Endothelial cell of umbilical vein (primary cell): ENCODE data around the gene ZP2. TPM values are rescaled to one million over a fixed set of nuclear protein-coding genes. Genes with fewer than 3 reads are reported as not detected.

Experiments used
- BruUV-seq: library from RNA; stranded (reverse); fragments of 400-500 nt; replicated peaks from 2 replicates; lab custom pipeline; 2021; lab: Mats Ljungman, UMichigan
- CTCF ChIA-PET: fragments of 300-600, 350-600 bp; sonication (Branson Sonifier 250); formaldehyde crosslinking; loops from one replicate; lab custom pipeline; 2021; ENCODE audit warnings: antibody characterized with exemption, inconsistent platforms; lab: Charles Lee
- POLR2A ChIA-PET: fragments of 300-600, 350-600 bp; sonication (Branson Sonifier 250); formaldehyde crosslinking; loops from one replicate; lab custom pipeline; 2021; ENCODE audit warnings: antibody characterized with exemption, inconsistent platforms; lab: Charles Lee
- DNase-seq: peaks from one replicate; pipeline ENCODE4 v3.0.0-alpha.2; 2011; ENCODE audit warnings: low read depth, low spot score
- FAIRE-seq: peaks from 2 replicates; lab custom pipeline; 2011; peaks lifted over from hg19 to GRCh38; lab: Jason Lieb, UNC
- H2AFZ ChIP-seq: 2 replicates; pipeline ENCODE4 v1.6.0; 2012; ENCODE audit warnings: low read depth, low read length, control low read depth, inconsistent platforms
- H3K27ac ChIP-seq: 2 replicates; pipeline ENCODE4 v1.5.1; 2011; ENCODE audit warnings: low read depth, mild to moderate bottlenecking, control low read depth, low read length, moderate library complexity; ENCODE audit not compliant: insufficient read depth
- H3K27me3 ChIP-seq, 2 experiments: 2 replicates each; pipeline versions ENCODE4 v1.6.0 to v1.6.1; 2011; ENCODE audit warnings: low read length in 2 of 2, mixed read lengths in 1 of 2; ENCODE audit not compliant: control insufficient read depth in 2 of 2, insufficient read depth in 2 of 2
- H3K36me3 ChIP-seq, 2 experiments: 2 replicates in 1 of 2; 3 replicates in 1 of 2; pipeline ENCODE4 v1.5.1; 2011; ENCODE audit warnings: low read length in 2 of 2, mild to moderate bottlenecking in 1 of 2, moderate library complexity in 1 of 2; ENCODE audit not compliant: control insufficient read depth in 2 of 2, insufficient read depth in 2 of 2; ENCODE audit errors: extremely low read depth in 1 of 2
- H3K4me1 ChIP-seq: 3 replicates; pipeline ENCODE4 v1.5.1; 2011; ENCODE audit warnings: mild to moderate bottlenecking, low read length; ENCODE audit not compliant: control insufficient read depth, insufficient read depth; ENCODE audit errors: extremely low read depth
- H3K4me2 ChIP-seq: 2 replicates; pipeline ENCODE4 v1.6.1; 2011; ENCODE audit warnings: low read length, control low read depth, mixed read lengths; ENCODE audit not compliant: insufficient read depth
- H3K4me3 ChIP-seq, 3 experiments: fragments of 200-600 bp in 1 of 3; sonication (generic), shearing (Covaris generic) in 1 of 3; replicated peaks in 1 of 3; 2 replicates each; pipeline ENCODE4 v1.5.1; 2011 to 2016; ENCODE audit warnings: control low read depth in 3 of 3, low read length in 3 of 3, mild to moderate bottlenecking in 2 of 3, inconsistent platforms in 1 of 3, low read depth in 1 of 3, moderate library complexity in 1 of 3; ENCODE audit not compliant: insufficient read depth in 1 of 3
- H3K79me2 ChIP-seq: 2 replicates; pipeline ENCODE4 v1.6.0; 2012; ENCODE audit warnings: low read length, inconsistent platforms; ENCODE audit not compliant: control insufficient read depth, insufficient read depth
- H3K9ac ChIP-seq: replicated peaks from 2 replicates; pipeline ENCODE3; 2011; ENCODE audit warnings: low read length, control low read depth; ENCODE audit not compliant: insufficient read depth; ENCODE audit errors: extremely low read depth
- H3K9me1 ChIP-seq: replicated peaks from 3 replicates; pipeline ENCODE4 v1.6.0; 2011; ENCODE audit warnings: mild to moderate bottlenecking, low read length; ENCODE audit not compliant: control insufficient read depth, insufficient read depth; ENCODE audit errors: extremely low read depth
- H3K9me3 ChIP-seq: replicated peaks from 2 replicates; pipeline ENCODE4 v1.5.1; 2012; ENCODE audit warnings: low read length, inconsistent platforms; ENCODE audit not compliant: control insufficient read depth, insufficient read depth
- H4K20me1 ChIP-seq: replicated peaks from 2 replicates; pipeline ENCODE3; 2011; ENCODE audit warnings: mild to moderate bottlenecking, low read length; ENCODE audit not compliant: control insufficient read depth, insufficient read depth; ENCODE audit errors: extremely low read depth
- CTCF ChIP-seq, 2 donors: IDR thresholded peaks; 1 replicate in 1 of 2; 2 replicates in 1 of 2; pipeline ENCODE4 v1.5.1; 2011; ENCODE audit warnings: low read length in 2 of 2, mild to moderate bottlenecking in 2 of 2, moderate library complexity in 2 of 2, control low read depth in 1 of 2, inconsistent platforms in 1 of 2, low read depth in 1 of 2; ENCODE audit not compliant: insufficient read depth in 1 of 2; ENCODE audit errors: extremely low read depth in 1 of 2
- EZH2 ChIP-seq: IDR thresholded peaks from 2 replicates; pipeline ENCODE4 v1.6.1; 2012; ENCODE audit warnings: borderline replicate concordance, low read depth, mild to moderate bottlenecking, moderate library complexity, low read length, inconsistent platforms; ENCODE audit not compliant: severe bottlenecking
- FOS ChIP-seq: IDR thresholded peaks from 2 replicates; pipeline ENCODE4 v1.6.1; 2011; ENCODE audit warnings: mild to moderate bottlenecking, low read length, moderate library complexity, borderline replicate concordance; ENCODE audit not compliant: insufficient read depth
- GATA2 ChIP-seq: IDR thresholded peaks from 2 replicates; pipeline ENCODE4 v1.7.0; 2011; ENCODE audit warnings: low read depth, mild to moderate bottlenecking, moderate library complexity, mixed read lengths, low read length; ENCODE audit not compliant: insufficient read length, insufficient read depth
- JUN ChIP-seq: IDR thresholded peaks from 2 replicates; pipeline ENCODE4 v1.6.1; 2011; ENCODE audit warnings: borderline replicate concordance, low read depth; ENCODE audit not compliant: insufficient read length, insufficient read depth
- MAX ChIP-seq: IDR thresholded peaks from 2 replicates; pipeline ENCODE4 v1.6.1; 2011; ENCODE audit not compliant: insufficient read depth, insufficient read length
- MYC ChIP-seq: IDR thresholded peaks from one replicate; pipeline ENCODE4 v1.6.1; 2011; ENCODE audit warnings: mild to moderate bottlenecking, low read depth, low read length
- POLR2A ChIP-seq: IDR thresholded peaks from 2 replicates; pipeline ENCODE4 v1.6.1; 2012; ENCODE audit warnings: low read depth, mild to moderate bottlenecking, control low read depth, low read length
- POLR2AphosphoS5 ChIP-seq: IDR thresholded peaks from 2 replicates; pipeline ENCODE4 v1.6.1; 2012; ENCODE audit warnings: low read depth, mild to moderate bottlenecking, control low read depth, low read length, moderate library complexity; ENCODE audit not compliant: insufficient read depth
- dilution Hi-C: fragments of 300-500 bp; cut with MboI; formaldehyde crosslinking; loops from one replicate; pipeline ENCODE4 v1.15.0; 2019; ENCODE audit warnings: low sequenced_read_pairs; ENCODE audit not compliant: extremely low pct_ligation_motif_present
- intact Hi-C: fragments of 100-400 bp; cut with micrococcal nuclease; formaldehyde crosslinking; loops from one replicate; pipeline ENCODE4 v1.10.0; 2022
- polyA plus RNA-seq, 4 experiments: library from polyadenylated mRNA; depleted of rRNA in 3 of 4; stranded (reverse) in 3 of 4; unstranded in 1 of 4; fragments of >200 nt; gene quantifications; 2 replicates each; pipeline versions ENCODE4 v1.2.1 to v1.2.3, GENCODE V29; 2011 to 2012; ENCODE audit warnings: missing spikeins in 1 of 4
- total RNA-seq: library from RNA; stranded (reverse); gene quantifications from 2 replicates; pipeline ENCODE4 v1.2.3, GENCODE V29; 2021

ZP2 gene
- total and polyA plus RNA-seq, 2 donors (not counting 3 experiments of a cell fraction or from before 2014, with no cell fraction given): not detected

GRCh38 chr16:21253470-21253869, 42.1 kb upstream of the ZP2 start:
- Histone ChIP-seq H3K27me3 (no peaks in the 10 kb centered on the region), H3K27ac (no peak overlapping the region), H3K79me2 (no peaks in the 10 kb centered on the region), H3K4me3 (no peak overlapping the region), H3K9ac (no peak overlapping the region), H3K4me2 (no peak overlapping the region), H3K36me3 (no peaks in the 10 kb centered on the region), H2AFZ (no peak overlapping the region), H3K9me1 (no peaks in the 10 kb centered on the region), H4K20me1 (no peaks in the 10 kb centered on the region), H3K9me3 (no peaks in the 10 kb centered on the region), H3K4me1 (no peaks in the 10 kb centered on the region)
- intact Hi-C loops (no loop called here), dilution Hi-C loops (no loop called here)
- DNase-seq: no peak
- no TSS peak for BruUV-seq
- no peak for TF ChIP-seq MYC
- TF ChIP-seq POLR2AphosphoS5: no peak
- TF ChIP-seq JUN: no peak
- no peak for TF ChIP-seq EZH2
- TF ChIP-seq MAX: no peak
- no peak for TF ChIP-seq POLR2A
- TF ChIP-seq FOS: no peak
- TF ChIP-seq CTCF (IDR thresholded peaks at IDR 0.05; ENCODE audit: extremely low read depth in 1 of 2, insufficient read depth in 1 of 2, low read depth in 1 of 2, low read length in 2 of 2): no peak
- TF ChIP-seq GATA2: no peak
- POLR2A ChIA-PET: no interaction called here
- no peak for FAIRE-seq
- CTCF ChIA-PET: interaction anchor here (1.0 kb wide), 1 partner anchor 8 kb away, joined by 3 read pairs; no protein-coding TSS in a partner anchor
